HG02938 (cell line): ENCODE measurements around the gene ZNF594.
"Not testable (repeated sequence)": the region's sequence is repeated elsewhere in the genome, so short reads cannot be mapped to it uniquely, and the experiment has no call there.

Experiments used
- ATAC-seq: cut with Tn5 transposase; IDR thresholded peaks from one replicate; pipeline ENCODE4 v1.9.1; 2021; ENCODE audit warnings: mild to moderate bottlenecking, moderate library complexity; ENCODE audit not compliant: unreplicated experiment

The ZNF594 gene

GRCh38 chr17:5203178-5203907 lies 11.7 kb upstream of the ZNF594 start:
- no peak for ATAC-seq

GRCh38 chr17:5201011-5201410 lies 9.3 kb upstream of the ZNF594 start:
- no peak for ATAC-seq

- no peak for ATAC-seq
These were observed 8.7 kb upstream of the ZNF594 start for GRCh38 chr17:5200360-5200759.

GRCh38 chr17:5198472-5198871 lies 6.8 kb upstream of the ZNF594 start:
- ATAC-seq, result no peak

DNA sequence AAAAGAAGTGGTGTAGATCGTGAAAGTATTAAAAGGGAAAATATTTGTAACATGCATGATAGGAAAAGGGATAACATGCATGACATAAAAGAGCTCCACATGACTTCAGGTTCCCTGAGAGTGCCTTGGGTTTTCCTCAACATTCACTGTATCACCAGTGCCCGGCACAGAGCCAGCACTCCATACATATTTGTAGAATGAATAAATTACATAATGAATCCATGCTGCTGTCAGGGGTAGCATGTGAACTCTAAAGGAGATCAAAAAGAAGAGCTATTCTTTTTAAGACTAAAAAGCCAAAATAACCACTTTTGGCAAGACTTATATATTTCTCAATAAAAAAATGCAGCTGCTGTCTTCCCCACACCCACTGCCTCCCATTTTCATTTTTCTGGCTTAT lies 2.7 kb upstream of the ZNF594 start:
- ATAC-seq, result no peak

GRCh38 chr17:5184288-5184687 lies 7.4 kb downstream of the ZNF594 start:
- ATAC-seq, result no peak

GRCh38 chr17:5183410-5183793 lies 8.3 kb downstream of the ZNF594 start:
- ATAC-seq, result no peak

DNA sequence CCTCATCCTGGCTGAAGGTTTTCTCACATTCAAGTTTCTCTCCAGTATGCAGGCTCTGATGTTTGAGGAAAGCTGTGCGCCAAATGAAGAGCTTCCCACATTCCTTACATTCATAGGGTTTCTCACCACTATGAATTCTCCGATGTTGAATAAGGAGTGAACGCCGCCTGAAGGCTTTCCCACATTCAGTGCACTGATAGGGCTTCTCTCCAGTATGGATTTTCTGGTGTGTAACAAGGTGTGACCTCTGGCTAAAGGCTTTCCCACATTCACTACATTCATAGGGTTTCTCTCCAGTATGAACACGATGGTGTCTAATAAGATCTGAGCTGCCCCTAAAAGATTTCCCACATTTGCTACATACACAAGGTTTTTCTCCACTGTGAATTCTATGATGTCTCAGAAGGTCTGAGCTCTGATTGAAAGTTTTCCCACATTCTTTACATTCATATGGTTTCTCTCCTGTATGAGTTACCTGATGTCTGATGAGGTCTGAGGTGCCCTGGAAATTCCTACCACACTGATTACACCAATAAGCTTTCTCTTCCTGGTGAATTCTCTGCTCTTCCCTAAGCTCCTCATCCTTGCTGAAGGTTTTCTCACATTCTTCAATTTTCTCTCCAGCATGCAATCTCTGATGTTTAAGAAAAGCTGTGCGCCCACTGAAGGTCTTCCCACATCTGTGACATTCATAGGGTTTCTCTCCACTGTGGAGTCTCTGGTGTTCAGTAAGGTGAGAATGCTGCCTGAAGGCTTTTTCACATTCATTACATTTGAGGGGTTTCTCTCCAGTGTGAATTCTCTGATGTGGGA lies 8.9 kb downstream of the ZNF594 start:
- no peak for ATAC-seq

- ATAC-seq, result no peak
These were observed 10.0 kb downstream of the ZNF594 start for GRCh38 chr17:5181509-5182305.

DNA sequence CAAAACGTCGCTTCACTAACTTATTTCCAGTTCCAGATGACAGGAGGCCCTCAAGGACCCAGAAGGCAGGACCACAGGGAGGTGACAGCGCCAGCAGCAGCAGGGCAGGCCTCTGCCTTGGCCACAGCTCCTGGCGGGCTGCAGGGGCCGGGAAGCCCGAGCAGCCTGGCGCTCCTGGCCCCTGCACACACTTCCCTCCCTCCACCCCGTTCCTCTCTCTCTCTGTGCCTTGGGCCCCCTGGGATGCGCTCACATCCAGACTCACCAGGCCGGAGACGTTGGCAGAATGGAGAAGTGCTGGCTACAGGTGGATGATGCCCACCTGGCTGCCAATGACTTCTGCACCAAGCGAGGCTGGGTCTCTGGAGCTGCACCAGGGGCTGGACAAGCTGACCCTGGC lies 12.7 kb downstream of the ZNF594 start:
- no peak for ATAC-seq

- ATAC-seq, result not testable (repeated sequence)
These were observed 16.6 kb downstream of the ZNF594 start for GRCh38 chr17:5175027-5175426.

GRCh38 chr17:5165791-5166564 lies 25.7 kb downstream of the ZNF594 start:
- ATAC-seq, result not testable (repeated sequence)

DNA sequence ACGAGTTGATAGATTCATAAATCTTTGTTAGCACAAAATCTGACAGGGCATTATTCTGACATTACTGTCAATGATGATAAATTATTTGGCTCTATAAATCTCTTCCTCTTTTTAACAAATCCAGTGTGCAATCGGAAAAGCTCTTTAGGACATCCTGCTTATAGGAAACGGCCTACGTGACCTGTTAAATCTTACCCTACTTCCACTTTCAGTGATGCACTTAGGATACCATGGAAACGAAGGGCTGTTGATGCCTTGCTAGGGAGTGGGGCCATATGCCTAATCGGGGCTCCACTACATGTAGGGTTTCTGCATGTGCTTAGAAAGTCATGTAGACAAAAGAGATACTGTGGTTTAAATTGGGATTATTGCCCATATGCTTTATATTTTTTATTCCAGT lies 27.2 kb downstream of the ZNF594 start:
- ATAC-seq, result no peak

DNA sequence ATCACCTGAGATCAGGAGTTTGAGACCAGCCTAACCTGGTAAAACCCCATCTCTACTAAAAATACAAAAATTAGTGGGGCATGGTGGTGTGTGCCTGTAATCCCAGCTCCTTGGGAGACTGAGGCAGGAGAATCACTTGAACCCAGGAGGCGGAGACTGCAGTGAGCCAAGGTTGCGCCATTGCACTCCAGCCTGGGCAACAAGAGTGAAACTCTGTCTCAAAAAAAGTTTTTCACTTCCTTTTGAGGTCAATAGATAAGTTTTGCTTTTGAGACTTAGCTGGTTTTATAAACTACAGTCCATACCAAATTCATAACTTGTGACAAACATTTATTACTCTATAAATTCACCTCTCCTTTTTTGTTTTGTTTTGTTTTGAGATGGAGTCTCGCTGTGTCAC lies 29.9 kb downstream of the ZNF594 start:
- ATAC-seq, result not testable (repeated sequence)

DNA sequence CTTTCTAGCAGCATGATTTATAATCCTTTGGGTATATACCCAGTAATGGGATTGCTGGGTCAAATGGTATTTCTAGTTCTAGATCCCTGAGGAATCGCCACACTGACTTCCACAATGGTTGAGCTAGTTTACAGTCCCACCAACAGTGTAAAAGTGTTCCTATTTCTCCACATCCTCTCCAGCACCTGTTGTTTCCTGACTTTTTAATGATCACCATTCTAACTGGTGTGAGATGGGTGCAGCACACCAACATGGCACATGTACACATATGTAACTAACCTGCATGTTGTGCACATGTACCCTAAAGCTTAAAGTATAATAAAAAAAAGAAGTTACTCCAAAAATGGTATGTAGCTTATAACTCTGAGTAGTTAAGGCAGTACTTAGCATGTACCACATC lies 31.0 kb downstream of the ZNF594 start:
- not testable (repeated sequence) for ATAC-seq

GRCh38 chr17:5146122-5146521 lies 45.5 kb downstream of the ZNF594 start:
- not testable (repeated sequence) for ATAC-seq

GRCh38 chr17:5142877-5143276 lies 48.8 kb downstream of the ZNF594 start:
- ATAC-seq, result not testable (repeated sequence)

DNA sequence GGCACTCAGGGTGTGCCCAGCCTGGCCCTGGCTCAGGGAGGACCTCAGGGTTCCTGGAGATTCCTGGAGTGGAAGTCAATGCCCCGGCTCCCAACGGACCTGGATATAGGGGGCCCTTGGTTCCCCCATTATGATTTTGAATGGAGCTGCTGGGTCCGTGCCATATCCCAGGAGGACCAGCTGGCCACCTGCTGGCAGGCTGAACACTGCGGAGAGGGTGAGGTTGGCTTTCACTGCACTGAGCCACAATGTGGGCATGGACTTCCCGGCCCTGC lies 52.3 kb downstream of the ZNF594 start:
- ATAC-seq, result no peak

GRCh38 chr17:5138616-5139457 lies 52.8 kb downstream of the ZNF594 start:
- ATAC-seq, result no peak

- not testable (repeated sequence) for ATAC-seq
These were observed 53.5 kb downstream of the ZNF594 start for GRCh38 chr17:5138198-5138544.
